ENCODE data around the gene TPM1. TPM values are rescaled to one million over a fixed set of nuclear protein-coding genes. Genes with fewer than 3 reads are reported as not detected.

TPM1 gene
- total and polyA plus RNA-seq, 9 of the 15 experiments (the other 6 are each of a cell fraction or from before 2014, with no cell fraction given), result 8.1 to 53.9 (median 43.1) TPM

GRCh38 chr15:63059075-63059474, 16.5 kb downstream of the TPM1 start:
- BruUV-seq (replicated peaks), result no TSS peak
- Histone ChIP-seq H3K9ac (ENCODE audit: insufficient read depth in 1 of 2, low read depth in 2 of 2, low read length in 2 of 2) (no peak overlapping the region), H3K4me1 (replicated peaks in 1 of 2; ENCODE audit: control insufficient read depth in 2 of 2, insufficient read depth in 2 of 2, low read length in 2 of 2) (peaks cover 9 to 43% of the 10 kb centered on the region in 2 experiments; a peak in 3 of 5 replicates), H3K27ac (ENCODE audit: extremely low read depth, low read depth, low read length) (no peak overlapping the region), H3K79me2 (ENCODE audit: control insufficient read depth, insufficient read depth, low read length) (peaks cover 19% of the 10 kb centered on the region), H2AFZ (ENCODE audit: low read depth, low read length) (no peak overlapping the region), H3K4me3 (no peak overlapping the region), H3K27me3 (ENCODE audit: control insufficient read depth in 2 of 2, insufficient read depth in 2 of 2, low read length in 2 of 2) (no peaks in the 10 kb centered on the region), H3K36me3 (ENCODE audit: control insufficient read depth, insufficient read depth, low read length) (peaks cover 51% of the 10 kb centered on the region), H4K20me1 (replicated peaks; ENCODE audit: control insufficient read depth, insufficient read depth, low read length) (no peaks in the 10 kb centered on the region), H3K9me3 (replicated peaks; ENCODE audit: control insufficient read depth, insufficient read depth, low read depth, low read length) (no peaks in the 10 kb centered on the region), H3K9me1 (ENCODE audit: control insufficient read depth, insufficient read depth, low read length) (no peaks in the 10 kb centered on the region), H3K4me2 (ENCODE audit: insufficient read depth, low read length) (no peak overlapping the region)
- CTCF ChIA-PET (ENCODE audit: low intra/inter-chr PET ratio), result no interaction called here
- DNase-seq (ENCODE audit: extremely low read depth in 1 of 4, low spot score in 3 of 4), result no peak
- WGBS (ENCODE audit: insufficient coverage, low coverage, missing lambda C conversion rate), result 54% methylated on average over 3 of the region's 3 CpGs
- TF ChIP-seq ZNF146 (CRISPR knock-in tag; IDR thresholded peaks at IDR 0.05; ENCODE audit: unreplicated experiment) (no peak), ZZZ3 (IDR thresholded peaks at IDR 0.05) (no peak), ZNF655 (CRISPR knock-in tag; IDR thresholded peaks at IDR 0.05) (no peak), U2AF1 (optimal IDR thresholded peaks at IDR 0.05; ENCODE audit: low read depth, low read length) (no peak), RBFOX2 (IDR thresholded peaks at IDR 0.05; ENCODE audit: low read depth, low read length) (no peak), CBFA2T2 (conservative IDR thresholded peaks at IDR 0.05) (no peak), ZBED1 (IDR thresholded peaks at IDR 0.05) (no peak), KAT2B (IDR thresholded peaks at IDR 0.05; ENCODE audit: low read depth, low read length) (no peak)
- intact Hi-C loops (cut with micrococcal nuclease), result no loop called here
- no peak for ATAC-seq
- FAIRE-seq, result no peak
- in situ Hi-C loops (cut with MboI), result no loop called here
- POLR2A ChIA-PET, result interaction anchor here (0.6 to 2.7 kb wide), 5 partner anchors 8 to 88 kb away, joined by 3 to 9 read pairs (median 3); no protein-coding TSS in a partner anchor
